ENCODE measurements around the gene CAMK1D.

DNA sequence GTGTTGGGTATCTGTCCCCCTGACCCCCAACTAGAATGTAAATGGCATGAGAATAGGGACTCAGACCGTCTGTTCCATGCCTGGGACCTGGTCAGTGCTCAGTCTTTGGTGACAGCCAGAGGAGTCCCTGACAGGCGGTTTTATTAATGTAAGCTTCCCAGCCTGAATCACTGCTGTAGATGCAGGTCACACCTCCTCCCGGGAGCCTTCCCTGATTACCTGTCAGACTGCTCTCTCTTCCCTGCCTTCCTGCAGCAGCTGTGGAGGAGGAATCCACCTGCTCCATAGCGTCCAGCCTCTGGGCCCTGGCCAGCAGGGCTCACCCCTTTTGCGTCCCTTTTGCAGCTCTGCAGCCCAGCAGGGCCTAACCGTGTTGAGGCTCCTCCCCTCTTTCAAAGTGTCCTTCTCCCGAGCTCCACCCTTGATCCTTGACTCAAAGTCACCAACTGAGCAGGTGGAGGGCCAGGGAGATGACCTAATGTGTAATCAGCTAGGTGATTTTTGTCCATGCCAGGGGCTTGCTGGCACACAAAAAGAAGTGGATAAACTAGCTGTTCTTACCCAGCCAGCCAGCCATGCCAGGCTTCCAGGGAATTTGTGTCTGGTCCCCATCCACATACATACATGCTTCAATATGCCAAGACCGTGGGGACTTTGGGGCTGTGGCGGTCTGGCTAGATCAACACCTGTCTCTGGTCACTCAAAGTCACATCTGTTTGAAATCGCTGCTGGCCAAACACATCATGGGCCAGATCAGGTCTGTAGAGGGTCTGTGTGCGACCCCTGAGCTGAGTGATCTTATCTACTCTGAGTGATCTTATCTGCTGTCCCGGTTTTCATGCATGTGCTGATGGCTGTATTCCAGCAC, 457.1 kb downstream of the CAMK1D start:
- TF ChIP-seq RCOR1 (IDR thresholded peaks at IDR 0.05; ENCODE audit: insufficient replicate concordance, low read length) = no peak
- TF ChIP-seq, protein P1, sequence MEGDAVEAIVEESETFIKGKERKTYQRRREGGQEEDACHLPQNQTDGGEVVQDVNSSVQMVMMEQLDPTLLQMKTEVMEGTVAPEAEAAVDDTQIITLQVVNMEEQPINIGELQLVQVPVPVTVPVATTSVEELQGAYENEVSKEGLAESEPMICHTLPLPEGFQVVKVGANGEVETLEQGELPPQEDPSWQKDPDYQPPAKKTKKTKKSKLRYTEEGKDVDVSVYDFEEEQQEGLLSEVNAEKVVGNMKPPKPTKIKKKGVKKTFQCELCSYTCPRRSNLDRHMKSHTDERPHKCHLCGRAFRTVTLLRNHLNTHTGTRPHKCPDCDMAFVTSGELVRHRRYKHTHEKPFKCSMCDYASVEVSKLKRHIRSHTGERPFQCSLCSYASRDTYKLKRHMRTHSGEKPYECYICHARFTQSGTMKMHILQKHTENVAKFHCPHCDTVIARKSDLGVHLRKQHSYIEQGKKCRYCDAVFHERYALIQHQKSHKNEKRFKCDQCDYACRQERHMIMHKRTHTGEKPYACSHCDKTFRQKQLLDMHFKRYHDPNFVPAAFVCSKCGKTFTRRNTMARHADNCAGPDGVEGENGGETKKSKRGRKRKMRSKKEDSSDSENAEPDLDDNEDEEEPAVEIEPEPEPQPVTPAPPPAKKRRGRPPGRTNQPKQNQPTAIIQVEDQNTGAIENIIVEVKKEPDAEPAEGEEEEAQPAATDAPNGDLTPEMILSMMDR (conservative IDR thresholded peaks at IDR 0.05; ENCODE audit: low read depth, low read length) = no peak
- no peak for TF ChIP-seq RAD21 (IDR thresholded peaks at IDR 0.05; ENCODE audit: low read length)
- TF ChIP-seq POLR2A (IDR thresholded peaks at IDR 0.05; ENCODE audit: low read depth, low read length) = no peak
- TF ChIP-seq CEBPB (IDR thresholded peaks at IDR 0.05; ENCODE audit: low read depth, low read length) = no peak
- TF ChIP-seq BHLHE40 (IDR thresholded peaks at IDR 0.05; ENCODE audit: low read depth, low read length) = no peak
- TF ChIP-seq MAFK (IDR thresholded peaks at IDR 0.05; ENCODE audit: low read depth, low read length) = no peak
- no peak for TF ChIP-seq MXI1 (IDR thresholded peaks at IDR 0.05; ENCODE audit: borderline replicate concordance, low read depth, low read length)
- no peak for TF ChIP-seq SMC3 (IDR thresholded peaks at IDR 0.05; ENCODE audit: low read depth, low read length)
- TF ChIP-seq NFE2L2 (IDR thresholded peaks at IDR 0.05; ENCODE audit: low read depth, low read length) = no peak
- no peak for TF ChIP-seq RFX5 (IDR thresholded peaks at IDR 0.05; ENCODE audit: low read depth, low read length)
- TF ChIP-seq, protein P2, sequence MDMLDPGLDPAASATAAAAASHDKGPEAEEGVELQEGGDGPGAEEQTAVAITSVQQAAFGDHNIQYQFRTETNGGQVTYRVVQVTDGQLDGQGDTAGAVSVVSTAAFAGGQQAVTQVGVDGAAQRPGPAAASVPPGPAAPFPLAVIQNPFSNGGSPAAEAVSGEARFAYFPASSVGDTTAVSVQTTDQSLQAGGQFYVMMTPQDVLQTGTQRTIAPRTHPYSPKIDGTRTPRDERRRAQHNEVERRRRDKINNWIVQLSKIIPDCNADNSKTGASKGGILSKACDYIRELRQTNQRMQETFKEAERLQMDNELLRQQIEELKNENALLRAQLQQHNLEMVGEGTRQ (IDR thresholded peaks at IDR 0.05; ENCODE audit: low read depth, low read length) = no peak
- TF ChIP-seq FOS (IDR thresholded peaks at IDR 0.05; ENCODE audit: low read depth, low read length) = no peak
- TF ChIP-seq, protein P3, sequence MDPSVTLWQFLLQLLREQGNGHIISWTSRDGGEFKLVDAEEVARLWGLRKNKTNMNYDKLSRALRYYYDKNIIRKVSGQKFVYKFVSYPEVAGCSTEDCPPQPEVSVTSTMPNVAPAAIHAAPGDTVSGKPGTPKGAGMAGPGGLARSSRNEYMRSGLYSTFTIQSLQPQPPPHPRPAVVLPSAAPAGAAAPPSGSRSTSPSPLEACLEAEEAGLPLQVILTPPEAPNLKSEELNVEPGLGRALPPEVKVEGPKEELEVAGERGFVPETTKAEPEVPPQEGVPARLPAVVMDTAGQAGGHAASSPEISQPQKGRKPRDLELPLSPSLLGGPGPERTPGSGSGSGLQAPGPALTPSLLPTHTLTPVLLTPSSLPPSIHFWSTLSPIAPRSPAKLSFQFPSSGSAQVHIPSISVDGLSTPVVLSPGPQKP (IDR thresholded peaks at IDR 0.05; ENCODE audit: borderline replicate concordance, low read depth, low read length) = no peak

Data from IMR-90 (cell line).